GM18909 (cell line): ENCODE results near the gene CCDC27.
"Not testable (repeated sequence)": the region's sequence is repeated elsewhere in the genome, so short reads cannot be mapped to it uniquely, and the experiment has no call there.

Experiments used
- ATAC-seq: cut with Tn5 transposase; IDR thresholded peaks from one replicate; pipeline ENCODE4 v1.9.1; 2021; ENCODE audit warnings: mild to moderate bottlenecking; ENCODE audit not compliant: unreplicated experiment, poor library complexity

Gene CCDC27

DNA sequence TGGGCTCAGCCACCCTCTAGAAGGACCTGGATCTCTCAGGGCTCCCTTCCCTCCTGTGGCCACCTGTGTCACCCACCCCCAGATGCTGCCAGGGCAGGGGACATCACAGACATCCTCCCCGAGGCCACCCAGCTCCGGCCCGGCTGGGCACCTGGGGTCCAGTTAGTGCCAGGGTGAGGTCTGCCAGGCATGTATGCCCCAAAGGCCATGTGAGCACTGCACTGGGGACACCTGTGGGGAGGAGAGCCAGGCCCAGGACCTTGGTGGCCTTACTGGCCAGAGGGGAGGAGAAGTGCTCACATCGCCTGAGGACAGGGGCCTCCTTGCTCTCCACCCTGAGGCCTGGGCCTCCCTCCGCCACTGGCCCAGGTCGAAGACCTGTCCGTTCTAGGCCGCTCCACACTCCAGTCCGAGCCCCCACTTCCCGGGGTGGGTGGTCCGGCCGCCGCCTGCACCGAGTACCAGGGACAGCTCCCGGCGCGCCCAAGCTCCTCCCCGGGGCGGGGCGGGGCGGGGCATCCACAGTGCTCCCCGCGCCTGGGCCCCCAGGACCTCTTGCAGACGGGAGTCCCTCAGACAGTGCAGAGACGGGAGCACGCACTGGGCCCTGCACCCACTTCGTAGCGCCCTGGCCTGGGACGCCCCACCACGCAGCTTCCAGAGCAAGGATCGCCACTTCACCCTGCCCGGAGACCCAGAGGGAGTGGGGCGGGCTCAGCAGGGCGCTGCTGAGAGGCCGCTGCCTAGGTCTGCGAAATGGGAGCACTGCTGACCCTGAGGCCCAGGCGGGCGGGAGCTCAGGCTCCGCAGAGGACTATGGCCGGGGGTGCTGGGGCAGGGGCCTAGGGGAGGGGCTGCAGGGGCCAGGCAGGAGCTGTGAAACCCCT is 34.3 kb upstream of the CCDC27 start:
- no peak for ATAC-seq

GRCh38 chr1:3718764-3719163 is 33.5 kb upstream of the CCDC27 start:
- ATAC-seq: no peak

- ATAC-seq: no peak
Measured at GRCh38 chr1:3721955-3722465, 30.2 kb upstream of the CCDC27 start.

DNA sequence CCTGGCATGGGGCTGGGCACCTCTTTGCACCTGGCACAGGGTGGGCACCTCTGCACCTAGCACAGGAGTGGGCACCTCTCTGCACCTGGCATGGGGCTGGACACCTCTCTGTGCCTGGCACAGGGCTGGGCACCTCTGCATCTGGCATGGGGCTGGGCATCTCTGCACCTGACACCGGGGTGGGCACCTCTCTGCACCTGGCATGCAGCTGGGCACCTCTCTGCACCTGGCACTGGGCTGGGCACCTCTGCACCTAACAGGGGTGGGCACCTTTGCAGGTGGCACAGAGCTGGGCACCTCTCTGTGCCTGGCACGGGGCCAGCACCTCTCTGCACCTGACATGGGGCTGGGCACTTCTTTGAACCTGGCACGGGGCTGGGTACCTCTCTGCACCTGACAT is 29.4 kb upstream of the CCDC27 start:
- ATAC-seq: no peak

- ATAC-seq: not testable (repeated sequence)
Measured at GRCh38 chr1:3724416-3725030, 27.7 kb upstream of the CCDC27 start.

- no peak for ATAC-seq
Measured at GRCh38 chr1:3725366-3725765, 26.9 kb upstream of the CCDC27 start.

DNA sequence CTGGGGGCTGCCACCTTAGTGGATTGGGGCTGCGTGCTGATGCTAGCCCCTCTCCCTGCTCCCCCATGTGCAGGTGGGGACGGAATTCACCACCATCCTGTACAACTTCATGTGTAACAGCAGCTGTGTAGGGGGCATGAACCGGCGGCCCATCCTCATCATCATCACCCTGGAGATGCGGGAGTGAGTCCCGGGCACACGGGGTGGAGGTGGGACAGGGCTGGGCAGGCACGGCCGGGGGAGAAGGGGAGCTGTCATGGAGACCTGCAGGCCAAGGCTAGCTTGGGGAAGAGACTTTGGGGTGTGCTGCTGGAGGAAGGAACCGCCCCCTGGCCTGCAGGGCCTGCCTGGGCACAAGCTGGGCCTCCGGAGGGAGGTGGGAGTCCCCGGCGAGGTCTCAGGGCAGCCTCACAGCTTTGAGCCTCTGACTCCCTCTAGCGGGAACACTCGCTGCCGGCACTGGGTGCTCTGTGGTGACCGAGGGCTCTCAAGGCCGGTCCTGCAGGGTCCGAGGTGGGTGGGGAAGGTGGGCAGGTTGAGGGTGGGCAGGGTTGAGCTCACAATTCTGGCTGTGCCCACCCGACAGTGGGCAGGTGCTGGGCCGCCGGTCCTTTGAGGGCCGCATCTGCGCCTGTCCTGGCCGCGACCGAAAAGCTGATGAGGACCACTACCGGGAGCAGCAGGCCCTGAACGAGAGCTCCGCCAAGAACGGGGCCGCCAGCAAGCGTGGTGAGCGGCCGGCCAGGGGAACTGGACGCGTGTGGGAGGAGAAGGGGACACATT is 25.0 kb upstream of the CCDC27 start:
- no peak for ATAC-seq

DNA sequence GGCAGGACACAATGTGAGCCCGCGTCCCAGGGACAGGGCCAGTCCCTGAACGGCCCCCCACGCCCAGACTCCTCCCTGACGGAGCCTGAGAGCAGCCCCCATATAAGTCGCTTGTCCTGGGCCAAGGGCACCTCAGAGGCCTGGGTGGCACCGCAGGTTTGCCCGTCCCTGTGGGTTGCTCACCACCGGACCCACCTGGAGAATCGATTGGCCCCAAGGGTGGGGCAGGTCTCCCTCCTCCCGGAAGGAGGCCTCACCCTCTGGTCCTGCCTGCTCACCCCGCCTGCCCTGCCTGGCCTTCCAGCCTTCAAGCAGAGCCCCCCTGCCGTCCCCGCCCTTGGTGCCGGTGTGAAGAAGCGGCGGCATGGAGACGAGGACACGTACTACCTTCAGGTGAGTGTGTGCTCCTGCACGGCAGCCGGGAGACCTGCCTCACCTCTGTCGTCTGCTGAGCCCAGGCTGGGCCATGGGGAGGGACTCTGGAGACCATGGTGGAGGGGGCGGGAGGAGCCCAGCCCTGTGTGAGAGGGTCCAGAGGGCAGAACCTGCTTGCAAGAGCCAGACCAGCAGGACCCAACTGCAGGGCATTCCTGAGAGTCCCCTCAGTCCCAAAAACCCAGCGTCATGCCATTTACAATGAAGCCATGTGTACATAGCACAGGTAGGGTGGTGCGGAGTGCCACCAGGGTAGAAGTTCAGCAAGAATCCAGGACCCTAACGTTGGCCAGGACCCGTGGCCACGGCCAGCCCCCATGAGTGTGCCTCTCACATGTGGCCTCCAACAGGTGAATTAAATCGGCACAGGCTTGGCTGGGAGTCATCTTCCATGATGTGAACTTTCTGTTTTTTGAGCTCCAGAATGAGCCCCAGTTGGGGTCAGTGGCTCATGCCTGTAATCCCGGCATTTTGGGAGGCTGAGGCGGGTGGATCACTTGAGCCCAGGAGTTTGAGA is 24.1 kb upstream of the CCDC27 start:
- no peak for ATAC-seq

- no peak for ATAC-seq
Measured at GRCh38 chr1:3729594-3730542, 22.4 kb upstream of the CCDC27 start.

DNA sequence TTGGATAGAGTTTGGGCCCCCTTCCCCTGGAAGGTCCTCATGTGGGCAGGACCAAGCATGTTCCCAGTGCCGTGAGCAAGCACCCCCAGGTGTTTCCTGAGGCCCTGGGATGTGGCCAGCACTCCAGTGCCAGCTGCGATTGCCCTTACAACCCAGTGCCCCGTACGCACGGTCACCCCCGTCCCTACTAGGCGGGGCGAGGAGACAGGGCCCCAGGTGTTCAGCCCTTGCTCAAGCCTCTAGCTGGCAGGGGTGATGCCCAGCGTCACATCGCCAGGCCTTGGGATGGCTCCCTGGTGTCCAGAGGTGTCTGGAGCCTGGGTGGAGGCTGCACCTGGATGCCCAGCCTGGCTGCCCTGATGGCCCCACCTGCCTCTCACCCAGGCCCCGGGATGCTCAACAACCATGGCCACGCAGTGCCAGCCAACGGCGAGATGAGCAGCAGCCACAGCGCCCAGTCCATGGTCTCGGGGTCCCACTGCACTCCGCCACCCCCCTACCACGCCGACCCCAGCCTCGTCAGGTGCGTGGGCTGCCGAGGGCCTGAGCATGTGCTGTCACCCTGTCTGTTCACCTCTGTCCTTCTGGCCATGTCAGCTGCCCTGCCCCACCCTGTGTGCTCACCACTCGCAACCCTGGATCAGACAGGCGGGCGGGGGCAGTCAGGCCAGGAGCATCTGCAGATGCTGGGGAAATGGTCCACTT is 21.6 kb upstream of the CCDC27 start:
- ATAC-seq: no peak

DNA sequence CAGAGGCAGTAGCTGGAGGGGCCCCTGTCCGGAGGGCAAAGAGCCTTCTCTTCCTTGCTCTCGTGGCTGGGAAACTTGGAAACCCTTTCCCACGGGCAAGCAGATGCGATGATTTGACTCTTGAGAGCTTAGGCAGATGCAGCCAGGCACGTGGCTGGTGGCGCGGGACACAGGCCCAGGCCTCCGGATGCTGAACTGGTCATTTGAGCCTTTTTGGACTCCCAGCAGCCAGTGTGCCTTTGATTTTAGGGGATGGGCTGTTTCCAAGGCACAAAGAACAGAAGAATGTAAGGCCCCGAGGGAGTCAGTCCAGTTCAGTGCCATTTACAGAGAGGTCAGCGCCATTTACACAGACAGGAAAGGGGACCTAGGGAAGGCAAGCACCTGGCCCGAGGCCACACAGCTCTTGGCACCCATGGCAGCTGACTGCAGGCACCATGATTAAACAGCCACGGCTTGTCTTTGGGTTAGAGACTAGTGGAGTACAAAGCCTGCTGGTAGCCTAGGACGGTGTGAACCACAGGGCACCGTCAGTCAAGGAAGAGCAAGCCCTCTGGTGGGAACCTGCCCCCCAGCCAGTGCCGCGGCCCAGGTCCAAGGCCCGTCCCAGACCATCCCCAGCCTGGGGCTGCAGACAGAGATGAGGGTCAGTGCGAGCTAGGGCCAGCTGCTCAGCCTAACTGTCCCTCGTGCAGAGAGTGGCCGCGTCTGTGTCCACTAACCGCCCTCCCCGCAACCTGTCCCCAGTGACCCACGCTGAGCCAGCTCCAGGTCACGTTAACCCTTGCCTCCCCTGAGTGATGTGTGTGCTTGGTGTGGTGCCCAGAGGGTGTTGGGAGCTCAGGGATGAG is 20.4 kb upstream of the CCDC27 start:
- ATAC-seq: no peak

- ATAC-seq: no peak
Measured at GRCh38 chr1:3732434-3733093, 19.7 kb upstream of the CCDC27 start.

GRCh38 chr1:3733094-3733882 is 19.0 kb upstream of the CCDC27 start:
- no peak for ATAC-seq

- no peak for ATAC-seq
Measured at GRCh38 chr1:3733883-3734589, 18.2 kb upstream of the CCDC27 start.

GRCh38 chr1:3734602-3735001 is 17.6 kb upstream of the CCDC27 start:
- ATAC-seq: no peak
